CD4-positive, alpha-beta T cell treated with Interleukin-21 for 1 hour (primary cell): Measurements from ENCODE around the gene ACBD6.
"Not testable (repeated sequence)": the region's sequence is repeated elsewhere in the genome, so short reads cannot be mapped to it uniquely, and the experiment has no call there.

Source experiments
- DNase-seq: peaks from one replicate; pipeline ENCODE4 v3.0.0-alpha.2; 2020

ACBD6 gene, protein sequence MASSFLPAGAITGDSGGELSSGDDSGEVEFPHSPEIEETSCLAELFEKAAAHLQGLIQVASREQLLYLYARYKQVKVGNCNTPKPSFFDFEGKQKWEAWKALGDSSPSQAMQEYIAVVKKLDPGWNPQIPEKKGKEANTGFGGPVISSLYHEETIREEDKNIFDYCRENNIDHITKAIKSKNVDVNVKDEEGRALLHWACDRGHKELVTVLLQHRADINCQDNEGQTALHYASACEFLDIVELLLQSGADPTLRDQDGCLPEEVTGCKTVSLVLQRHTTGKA

DNA sequence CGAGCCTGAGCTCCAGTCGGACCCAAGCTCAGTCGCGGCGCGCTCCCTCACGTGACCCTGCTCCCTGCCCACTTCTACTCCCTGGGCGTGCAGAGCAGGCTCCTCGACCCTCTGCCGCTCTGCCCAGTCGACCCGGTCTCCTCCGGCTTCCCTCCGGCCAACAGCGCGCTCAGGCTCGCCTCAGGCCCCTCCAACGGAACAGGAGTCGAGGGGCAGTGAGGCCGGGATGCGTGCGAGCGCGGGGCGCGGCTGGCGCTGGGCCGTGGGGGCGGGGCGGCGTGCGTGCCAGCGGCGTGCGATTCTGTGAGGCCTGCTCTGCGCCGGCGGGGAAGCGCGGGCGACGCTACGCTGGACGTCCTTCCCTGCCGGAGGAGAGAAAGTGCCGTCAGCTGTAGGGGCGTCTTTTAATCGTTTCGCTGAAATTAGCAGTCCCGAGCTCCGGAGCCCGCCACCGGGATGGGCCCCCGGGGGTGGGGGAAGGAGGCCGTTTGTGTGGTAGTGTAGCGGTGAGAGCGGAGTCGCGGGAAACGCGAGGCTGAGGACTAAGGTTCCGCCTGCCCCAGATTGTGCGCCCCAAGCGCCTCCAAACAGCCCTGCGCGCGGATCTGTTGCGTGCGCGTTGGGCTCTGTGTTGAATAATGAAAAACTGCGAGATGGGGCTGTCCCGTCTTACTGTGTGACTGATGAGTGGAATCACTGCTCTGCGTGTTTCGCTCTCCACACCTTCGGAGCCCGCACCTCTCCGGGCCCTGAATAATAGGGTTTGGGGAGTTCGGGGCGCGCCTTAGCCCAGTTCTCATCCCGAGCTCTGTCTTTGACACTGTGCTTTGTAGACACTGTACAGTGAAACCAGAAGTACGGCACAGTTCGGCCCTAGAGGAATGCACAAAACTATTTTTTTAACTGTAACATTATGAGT lies at the start of gene ACBD6:
Gene ACBD6, minus strand, starts transcription at position 217 of the 919 bp plus-strand sequence. CDS start 311 bp downstream, outside the sequence.
- peak; percentile 87 for DNase-seq

DNA sequence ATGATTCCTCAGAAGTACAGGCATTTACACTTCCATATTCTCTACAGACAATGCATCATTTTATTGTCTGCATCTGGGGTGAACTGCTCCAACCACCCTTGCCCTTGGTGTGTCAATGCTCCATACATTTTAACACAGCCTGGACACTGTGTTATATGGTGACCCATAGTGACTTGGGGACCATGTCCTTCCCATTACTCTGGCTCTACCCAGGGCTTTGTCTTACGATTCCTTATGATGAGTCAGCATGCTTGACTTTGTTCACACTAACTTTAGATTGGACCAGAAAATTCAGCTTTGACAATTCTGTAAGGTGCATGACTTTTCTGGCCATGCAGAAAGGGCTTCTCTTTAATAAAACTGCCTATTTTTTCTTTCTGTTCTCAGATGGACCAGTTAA lies 49.6 kb upstream of the ACBD6 start:
- DNase-seq, result no peak

DNA sequence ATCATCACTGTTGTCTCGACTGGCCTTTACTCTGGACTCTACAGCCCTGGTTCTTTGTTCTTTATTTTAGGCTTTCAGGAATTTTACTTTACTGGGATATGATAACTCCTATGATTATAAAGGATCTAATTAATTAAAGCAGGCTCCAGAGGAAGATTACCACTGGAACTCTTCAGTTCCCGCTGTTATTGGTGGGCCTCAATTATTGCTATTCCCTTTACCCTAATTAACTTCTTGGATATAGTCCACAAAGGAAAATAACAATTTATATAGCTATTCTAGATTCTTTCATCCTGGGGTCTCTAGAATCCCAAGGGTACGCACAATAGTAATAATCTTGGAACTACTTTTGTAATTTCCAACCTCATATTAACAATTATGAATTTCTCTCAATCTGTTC lies 47.9 kb upstream of the ACBD6 start:
- DNase-seq, result no peak

DNA sequence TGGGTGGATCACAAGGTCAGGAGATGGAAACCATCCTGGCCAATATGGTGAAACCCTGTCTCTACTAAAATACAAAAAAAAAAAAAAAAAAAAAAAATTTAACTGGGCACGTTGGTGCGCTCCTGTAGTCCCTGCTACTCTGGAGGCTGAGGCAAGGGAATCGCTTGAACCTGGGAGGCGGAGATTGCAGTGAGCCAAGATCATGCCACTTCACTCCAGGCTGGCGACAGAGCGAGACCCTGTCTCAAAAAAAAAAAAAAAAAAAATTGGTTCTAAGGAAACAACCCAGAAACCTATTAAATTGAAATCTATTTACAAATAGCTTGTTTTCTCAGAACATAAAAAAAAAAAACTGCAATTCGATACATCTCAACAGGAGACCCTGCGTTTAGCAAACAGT lies 47.4 kb upstream of the ACBD6 start:
- not testable (repeated sequence) for DNase-seq

DNA sequence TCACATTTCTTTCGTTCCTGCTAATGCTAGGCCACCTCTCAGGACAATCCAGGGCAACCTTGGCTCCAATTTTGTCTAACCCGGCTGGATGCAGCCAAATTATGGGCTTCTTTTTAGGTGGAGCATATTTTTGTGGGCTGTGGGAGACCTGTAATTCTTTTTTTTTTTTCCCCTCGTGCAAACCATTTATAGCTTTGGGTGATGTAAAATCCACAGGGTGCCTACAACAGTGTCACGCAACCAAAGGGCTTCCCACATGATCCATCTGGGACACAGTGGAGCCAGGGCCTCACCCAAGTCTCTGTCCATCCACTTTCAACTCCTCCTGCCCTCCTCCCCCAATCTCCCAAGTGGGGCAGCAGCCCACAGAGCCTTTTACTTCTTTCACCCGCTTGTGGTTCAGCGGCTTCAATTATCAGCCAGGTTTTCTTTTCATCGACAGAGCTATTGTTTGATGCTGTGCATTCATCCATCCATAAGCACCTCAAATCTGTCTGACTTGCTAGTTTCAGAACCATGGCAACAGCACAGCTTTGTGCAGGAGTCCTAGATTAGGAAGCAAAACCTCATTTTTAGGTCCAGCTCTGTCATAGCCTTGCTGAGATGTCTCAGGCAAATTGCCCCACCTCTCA lies 46.4 kb upstream of the ACBD6 start:
- DNase-seq, result no peak

DNA sequence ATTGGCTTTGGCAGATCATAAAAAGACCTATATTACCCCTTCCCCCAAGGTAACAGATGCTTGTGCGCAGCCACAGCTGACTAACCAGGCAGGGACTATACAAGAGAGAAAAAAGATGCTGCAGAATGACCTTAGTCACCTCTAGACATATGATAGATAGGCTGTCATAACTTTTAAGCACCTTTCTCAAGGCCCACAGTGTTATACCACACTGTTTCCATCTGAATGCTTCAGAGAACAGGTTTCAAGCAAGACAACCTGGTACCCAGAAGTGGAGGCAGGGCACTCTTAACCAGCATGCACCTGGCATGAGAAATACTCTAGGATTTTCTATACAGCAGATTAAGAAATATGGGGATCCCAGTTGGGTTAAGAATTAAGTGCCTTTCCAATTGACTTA lies 43.6 kb upstream of the ACBD6 start:
- DNase-seq, result no peak

DNA sequence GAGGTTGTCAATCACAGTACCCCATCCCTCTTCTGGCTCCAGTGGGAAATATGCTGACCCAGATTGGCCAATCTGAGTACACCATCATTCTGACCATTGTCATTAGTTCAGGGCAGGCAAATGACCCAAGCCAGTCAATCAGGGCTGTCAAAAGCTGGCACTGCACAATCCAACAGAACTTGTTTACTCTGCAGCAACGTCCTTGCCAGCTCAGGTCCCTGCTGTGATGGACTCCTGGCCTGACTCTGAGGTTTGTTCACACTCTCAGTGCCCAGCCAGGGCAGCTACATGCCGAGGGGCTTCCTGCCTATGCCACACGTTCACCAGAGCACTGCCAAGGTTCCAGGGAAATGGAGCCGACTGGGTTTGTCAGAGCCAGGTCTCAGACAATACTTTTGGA lies 41.7 kb upstream of the ACBD6 start:
- DNase-seq, result no peak

DNA sequence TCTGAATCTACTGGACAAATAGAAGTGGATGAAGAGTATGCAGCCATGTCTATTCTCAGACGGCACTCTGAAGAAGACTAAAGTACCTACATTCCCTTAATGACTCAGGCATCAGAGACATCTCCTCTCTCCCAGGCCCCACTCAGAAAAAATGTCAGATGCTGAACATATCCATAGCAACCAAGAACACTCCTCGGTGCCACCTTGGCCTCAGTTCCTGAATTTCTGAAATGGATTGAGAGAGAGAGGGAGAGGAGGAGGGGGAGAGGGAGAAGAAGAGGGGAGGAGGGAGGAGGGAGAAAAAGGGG lies 40.4 kb upstream of the ACBD6 start:
- no peak for DNase-seq

DNA sequence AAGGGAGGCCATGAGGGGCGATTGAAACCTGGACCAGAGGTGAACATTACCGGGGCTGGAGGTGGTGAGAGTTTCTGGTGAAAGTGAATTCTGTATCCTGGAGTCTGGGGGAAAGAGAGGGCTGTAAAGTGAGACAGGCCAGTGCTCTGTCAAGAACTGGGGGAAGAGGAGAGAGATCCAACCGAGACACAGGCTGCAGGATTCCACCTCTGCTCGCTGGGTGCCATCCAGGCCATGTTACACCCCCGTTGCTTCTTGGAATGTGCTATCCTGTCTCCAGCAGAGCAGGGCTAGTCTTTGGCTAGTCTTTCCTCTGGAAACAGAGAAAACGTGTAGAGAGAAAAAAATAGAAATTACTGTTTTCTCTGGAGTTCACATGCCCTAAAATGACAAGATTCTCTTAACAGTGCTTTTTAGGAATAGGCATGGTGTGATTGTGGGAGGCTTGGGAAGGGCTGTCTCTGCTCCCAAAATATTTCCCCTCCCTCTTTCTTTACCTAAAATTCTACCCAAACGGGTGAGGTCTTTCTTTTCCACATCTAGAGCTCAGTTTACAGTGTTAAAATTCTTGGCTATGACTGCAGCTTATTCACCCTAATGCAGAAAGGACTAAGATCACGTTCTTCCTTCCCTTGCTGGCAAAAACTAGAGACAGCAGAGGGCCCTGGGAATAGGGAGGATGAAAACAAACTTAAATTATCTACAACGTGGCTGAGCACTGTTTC lies 39.9 kb upstream of the ACBD6 start:
- no peak for DNase-seq

DNA sequence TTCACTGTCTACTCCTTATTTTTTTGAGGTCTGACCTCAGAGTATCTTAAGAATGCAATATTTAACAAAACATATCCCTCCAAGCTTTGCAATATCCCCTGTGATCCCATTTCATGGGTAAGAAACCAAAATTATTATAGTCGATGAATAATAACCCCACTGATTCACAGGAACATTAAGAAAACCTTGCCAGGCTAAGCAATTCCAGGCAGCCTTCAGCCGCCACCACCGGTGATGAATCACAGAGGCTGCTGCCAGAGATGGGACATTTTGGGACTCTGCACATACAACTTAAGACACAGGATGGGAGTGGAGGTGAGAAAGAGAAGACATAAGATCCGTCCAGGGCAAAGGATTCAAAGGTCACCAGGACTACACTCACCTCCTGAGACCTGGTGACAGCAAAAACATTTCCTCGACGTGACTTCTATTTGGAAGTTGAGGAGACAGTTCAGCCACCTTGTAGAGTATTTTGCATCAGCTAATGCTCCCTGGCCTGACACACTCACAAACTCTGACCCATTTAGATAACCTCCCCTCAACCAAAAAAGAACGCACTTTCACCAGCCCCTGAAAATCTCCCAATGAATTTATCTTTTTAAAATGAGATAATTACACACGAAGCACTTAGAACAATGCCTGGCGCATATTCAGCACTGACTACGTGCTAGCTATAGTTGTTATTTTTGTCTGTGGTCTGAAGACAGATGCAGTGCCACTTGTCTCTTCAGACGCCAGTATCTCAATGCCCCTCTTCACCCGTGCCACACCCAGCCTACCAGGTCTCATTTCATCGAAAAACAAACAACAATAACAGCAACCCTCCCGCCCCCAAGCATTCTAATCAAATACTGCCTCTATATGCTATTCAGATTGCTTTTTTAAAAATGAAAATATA lies 38.6 kb upstream of the ACBD6 start:
- no peak for DNase-seq

DNA sequence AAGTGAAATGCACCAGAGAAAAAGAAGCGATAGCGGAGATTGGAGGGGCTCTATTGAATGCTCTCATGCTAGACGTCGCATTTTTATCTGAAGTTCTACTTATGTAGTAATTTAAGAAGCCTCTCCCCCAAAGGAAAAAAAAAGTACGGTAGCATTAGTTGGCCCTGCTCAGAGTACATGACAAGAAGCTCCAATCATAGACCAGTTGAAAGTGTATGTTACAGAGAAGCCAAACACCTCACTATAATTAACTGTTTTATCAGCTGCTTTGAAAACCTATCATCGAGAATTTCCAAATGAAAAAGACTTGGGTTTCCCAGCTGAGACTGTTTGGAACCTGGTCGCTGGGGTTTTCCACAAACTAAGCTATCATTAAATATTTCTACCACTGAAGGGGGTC lies 36.8 kb upstream of the ACBD6 start:
- DNase-seq, result no peak

DNA sequence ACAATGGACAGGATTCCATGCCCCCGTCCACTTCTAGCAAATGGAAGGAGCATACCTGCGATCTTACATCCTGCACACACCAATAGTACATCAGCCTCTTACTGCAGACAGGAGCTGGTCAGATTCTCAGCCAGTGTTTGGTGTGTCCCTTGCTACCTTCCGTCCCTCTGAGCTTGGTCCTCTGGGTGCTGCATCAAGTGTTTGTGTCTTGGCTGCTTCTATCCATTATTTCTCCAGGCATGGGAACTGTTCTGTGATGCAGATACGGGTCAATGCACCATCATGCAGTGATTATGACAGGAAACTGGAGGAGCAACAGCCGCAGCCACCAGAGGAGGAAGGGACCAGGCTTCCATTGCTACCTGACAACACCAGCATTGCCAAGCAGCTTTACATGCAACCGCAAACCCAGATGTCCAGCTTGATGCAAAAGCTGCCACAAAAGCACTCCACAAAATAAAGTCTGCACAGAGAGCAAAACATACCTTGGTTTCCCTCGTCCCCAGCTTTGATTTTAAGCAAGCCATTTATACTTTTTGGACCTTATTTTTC lies 34.5 kb upstream of the ACBD6 start:
- DNase-seq, result no peak

DNA sequence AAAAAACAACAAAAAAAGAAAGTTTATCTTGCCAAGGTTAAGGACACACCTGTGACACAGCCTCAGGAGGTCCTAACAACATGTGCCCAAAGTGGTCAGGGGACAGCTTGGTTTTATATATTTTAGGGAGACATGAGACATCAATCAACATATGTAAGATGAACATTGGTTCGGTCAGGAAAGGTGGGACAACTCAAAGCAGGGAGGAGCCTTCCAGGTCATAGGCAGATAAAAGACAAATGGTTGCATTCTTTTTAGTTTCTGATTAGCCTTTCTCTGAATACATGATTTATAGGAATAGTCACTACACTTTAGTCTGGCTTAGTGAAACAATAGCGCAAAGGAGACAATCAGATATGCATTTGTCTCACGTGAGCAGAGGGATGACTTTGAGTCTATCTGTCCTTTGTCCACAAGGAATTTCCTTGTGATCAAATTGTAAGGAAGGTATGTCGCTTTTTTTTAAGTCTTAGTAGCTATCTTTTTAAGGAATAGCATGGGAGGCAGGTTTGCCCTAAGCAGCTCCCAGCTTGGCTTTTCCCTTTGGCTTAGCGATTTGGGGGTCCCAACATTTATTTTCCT lies 33.1 kb upstream of the ACBD6 start:
- DNase-seq, result no peak

DNA sequence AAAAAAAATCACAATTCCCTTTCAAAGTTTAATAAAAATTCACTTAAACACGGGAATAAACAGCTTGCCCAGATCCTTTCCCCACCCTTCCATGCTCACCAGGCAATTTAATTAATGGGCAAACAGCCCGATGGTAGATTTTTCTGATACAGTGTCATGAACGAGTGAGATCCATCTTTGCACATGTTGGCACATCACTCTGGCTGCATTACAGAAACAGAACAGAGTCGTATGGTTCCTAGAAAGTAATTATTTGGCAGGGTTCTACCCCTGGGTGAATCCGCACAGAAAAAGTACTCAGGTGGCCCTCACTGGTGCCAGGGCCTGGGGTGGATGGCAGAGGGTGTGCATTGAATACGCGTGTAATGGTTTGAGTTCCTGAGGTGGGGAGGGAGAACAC lies 31.8 kb upstream of the ACBD6 start:
- no peak for DNase-seq

DNA sequence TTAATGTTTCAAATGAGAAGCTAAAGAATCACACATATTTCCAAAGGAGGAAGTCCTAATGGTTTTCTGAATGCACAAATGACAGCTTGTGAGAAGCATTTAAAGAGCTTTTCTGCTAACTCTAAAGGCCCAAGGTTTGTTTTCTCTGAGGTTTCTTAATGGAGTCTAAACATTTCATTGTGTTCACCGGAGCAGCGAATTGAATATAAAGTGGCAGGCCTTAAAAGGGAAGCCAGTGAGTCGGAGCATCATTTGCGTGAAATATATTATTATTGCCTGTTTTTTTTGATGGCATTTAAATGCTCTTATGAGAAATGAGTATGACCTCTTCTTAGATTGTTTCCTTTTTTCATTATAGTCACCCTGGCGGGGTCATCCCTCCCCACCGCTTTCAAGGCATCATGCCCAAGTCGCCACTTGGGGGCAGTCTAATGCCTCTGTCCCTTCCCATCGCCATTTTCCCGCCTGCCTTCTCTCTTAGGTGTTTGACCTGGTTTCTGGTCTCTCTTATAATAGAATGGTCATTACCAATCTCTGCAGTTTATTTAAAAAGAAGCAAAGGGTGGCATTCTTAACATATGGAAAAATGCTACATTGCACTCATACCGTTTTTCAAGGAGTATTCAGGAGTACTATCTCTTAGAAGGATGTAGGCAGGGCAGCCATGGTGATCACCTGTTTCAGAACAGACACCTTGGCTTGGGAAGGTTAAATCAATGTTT lies 31.1 kb upstream of the ACBD6 start:
- DNase-seq, result peak; percentile 58

DNA sequence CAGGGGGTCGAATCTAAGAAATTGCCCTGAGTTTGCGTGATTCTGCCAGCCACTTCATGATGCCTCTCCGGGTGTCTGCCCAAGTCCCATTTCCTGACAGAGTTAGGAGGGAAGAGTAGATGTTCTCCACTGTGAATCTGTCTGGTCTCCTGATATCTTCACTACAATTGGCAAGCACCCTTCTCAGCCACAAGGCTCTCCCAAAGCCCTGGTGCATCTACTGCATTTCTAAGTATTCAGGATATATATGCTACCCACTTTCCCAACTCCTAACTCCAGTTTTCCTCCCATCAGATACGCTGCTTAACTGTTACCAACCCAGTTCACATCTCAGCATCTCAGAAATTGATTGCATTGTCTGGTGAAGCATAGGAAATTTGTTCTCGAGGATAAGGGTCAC lies 30.5 kb upstream of the ACBD6 start:
- no peak for DNase-seq

DNA sequence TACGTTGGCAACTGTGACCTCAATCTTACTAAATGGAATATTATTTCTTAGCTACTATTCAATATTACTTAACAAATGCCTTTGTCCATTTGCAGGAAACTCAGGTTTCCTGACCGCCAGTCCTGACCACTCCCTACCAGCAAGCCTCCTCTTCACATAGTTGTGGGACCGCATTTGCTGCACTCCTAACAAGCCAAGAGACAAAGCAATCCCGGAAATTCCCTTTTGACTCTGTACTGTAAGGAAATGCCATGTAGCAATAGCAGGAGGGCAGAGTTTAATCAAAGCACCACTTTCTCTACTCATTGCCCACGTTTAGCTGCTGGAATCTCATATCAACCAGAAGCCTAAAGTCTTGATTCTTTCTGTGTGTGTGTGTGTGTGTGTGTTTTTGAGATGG lies 28.1 kb upstream of the ACBD6 start:
- no peak for DNase-seq

DNA sequence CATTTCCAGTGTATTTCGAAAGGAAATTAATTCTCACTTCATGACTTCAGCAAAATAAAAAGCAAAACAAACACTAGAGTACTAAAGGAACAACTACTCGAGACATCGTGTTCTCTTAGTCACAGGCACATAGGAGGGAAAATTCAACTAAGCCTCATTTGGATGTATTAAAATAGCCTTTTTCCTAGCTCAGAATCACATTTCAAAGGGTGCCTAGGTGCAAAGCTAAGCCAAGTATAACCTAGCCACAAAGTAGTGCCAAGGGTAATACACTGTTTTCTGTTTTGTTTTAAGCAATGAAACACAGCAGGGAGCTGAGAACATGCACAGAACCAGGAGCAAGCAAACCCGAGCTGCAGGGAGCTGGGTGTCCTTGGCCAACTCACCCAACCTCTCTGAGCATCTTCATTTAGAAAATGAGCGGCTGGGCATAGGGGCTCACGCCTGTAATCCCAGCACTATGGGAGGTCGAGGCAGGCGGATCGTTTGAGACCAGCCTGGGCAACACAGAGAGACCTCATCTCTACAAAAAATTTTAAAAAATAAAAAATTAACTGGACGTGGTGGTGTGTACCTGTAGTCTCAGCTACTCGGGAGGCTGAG lies 26.6 kb upstream of the ACBD6 start:
- no peak for DNase-seq

DNA sequence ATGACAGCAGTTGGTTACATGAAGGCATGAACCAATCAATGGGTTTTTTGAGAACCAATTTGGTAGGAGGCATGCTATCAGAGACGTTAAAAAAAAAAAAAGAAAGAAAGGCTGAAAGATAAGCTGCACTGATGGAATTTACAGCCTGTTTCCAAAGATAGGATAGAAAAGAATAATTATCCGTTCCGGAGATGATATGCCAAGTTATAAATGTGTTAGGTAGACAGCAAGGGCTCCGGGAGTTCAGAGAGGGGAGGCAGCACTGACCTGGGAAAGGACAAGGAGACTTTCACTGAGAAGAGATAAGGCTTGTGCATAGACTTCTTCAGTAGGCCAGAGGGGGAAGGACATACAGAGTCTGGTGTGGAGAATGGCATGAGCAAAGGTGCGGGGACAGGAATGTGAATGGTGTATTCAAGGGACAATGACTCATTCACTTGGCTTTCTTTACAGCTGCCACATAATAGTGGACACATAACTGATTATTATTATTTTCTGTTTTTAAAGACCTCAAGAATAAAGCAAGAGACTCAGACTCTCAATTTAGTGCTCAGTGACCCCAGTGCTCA lies 24.8 kb upstream of the ACBD6 start:
- DNase-seq, result no peak

DNA sequence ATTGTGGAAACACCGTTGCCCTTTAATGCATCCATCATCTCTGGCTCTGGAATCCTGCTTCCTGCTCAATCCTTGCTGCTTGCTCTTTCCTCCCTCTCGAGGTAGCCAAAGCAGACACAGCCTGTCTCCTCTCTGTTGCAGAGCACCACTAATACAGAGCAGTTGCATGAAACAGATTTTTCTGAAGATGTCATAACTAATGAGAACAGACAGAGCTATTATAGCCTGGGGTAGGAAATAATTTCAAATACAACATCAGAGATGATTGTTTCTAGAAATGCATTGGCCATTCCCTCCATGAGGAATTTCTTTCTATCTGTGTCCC lies 23.3 kb upstream of the ACBD6 start:
- DNase-seq, result no peak
